Activated CD8-positive, alpha-beta memory T cell treated with anti-CD3 and anti-CD28 coated beads for 24 hours (primary cell): ENCODE results near the gene DNM2.
"Not testable (repeated sequence)": the region's sequence is repeated elsewhere in the genome, so short reads cannot be mapped to it uniquely, and the experiment has no call there.

ENCODE experiments used
- DNase-seq: peaks from one replicate; pipeline ENCODE4 v3.0.0-alpha.2; 2020

DNM2 gene

DNA sequence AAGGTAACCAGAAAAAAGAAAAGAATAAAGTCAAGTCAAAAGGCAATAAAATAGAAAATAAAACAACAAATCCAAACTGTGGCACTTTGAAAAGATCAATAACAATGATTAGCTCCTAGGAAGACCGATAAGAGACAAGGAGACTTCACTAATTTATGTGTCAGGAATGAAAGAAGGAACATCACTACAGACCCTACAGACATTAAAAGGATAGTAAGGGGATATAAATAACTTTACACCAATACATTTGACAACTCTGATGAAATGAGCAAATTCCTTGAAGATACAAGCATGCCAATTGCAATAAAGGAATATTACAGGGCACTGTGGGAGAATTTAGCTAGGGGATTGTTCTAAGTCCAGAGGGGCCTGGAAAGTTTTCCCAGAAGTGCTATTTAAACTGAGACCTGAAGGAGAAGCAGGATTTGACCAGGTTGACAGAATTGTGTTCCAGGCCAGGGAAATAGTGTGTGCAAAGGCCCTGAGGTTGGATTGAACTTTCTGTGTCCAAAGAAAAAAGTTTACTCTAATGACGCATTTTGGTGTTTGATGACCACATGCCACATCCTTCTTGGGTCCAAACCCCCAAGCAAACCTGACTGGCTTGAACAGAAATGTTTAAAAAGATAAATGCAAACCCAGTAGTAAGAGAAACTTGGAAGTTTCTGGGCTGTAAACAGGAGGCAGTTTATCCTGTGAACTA is 128.8 kb downstream of the DNM2 start:
- DNase-seq = no peak

DNA sequence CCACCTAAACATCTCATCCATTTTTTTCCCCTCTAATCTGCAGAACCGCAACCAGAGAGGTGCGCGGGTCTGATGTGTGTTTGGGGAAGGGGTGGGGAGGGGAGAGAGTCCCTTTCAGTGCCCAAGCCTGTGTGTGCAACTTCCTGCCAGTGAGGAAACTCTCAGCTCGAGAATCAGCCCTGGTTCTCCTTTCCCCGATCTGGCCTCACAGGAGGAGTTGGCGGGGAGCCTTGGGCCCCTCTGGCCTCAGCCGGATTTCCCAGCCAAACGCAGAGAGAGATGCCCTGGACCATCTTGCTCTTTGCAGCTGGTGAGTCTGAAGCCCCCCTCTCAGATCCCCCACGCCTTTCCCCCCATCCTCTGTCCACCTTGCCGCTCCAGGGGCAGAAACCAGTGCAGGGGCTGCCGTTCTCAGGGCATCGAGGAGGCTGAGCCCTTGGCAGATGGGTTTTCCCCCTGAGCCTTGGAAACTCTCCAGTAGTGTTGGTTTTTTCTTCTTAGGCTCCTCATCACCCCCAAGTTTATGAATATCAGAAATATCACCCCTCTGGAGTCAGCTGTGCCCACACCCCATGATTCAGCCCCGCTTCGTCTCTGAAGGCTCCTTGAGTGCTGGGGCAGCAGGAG is 130.5 kb downstream of the DNM2 start, which contains the start of gene C19orf38:
Gene C19orf38, plus strand, starts transcription at position 186 of the 627 bp plus-strand sequence. Its CDS starts 94 bp downstream, at position 280.
- DNase-seq = no peak

DNA sequence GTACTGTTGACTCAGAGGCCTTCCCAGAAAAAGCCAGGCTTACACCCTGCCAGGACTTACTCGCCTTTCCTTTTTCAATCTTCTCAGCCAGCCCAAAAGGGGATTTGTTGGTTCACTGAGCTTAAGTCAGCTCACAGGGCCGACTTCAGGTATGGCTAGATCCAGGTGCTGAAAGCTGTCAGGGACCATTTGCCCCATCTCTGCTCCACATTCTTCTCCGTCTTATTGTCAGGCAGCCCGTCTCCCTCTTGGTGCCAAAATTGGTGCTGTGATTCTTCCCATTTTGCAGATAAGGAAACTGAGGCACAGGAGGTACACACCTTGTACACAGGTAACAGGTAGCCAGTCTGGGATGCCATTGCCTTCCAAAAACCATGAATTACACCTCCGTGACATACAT is 132.8 kb downstream of the DNM2 start:
- DNase-seq = no peak

DNA sequence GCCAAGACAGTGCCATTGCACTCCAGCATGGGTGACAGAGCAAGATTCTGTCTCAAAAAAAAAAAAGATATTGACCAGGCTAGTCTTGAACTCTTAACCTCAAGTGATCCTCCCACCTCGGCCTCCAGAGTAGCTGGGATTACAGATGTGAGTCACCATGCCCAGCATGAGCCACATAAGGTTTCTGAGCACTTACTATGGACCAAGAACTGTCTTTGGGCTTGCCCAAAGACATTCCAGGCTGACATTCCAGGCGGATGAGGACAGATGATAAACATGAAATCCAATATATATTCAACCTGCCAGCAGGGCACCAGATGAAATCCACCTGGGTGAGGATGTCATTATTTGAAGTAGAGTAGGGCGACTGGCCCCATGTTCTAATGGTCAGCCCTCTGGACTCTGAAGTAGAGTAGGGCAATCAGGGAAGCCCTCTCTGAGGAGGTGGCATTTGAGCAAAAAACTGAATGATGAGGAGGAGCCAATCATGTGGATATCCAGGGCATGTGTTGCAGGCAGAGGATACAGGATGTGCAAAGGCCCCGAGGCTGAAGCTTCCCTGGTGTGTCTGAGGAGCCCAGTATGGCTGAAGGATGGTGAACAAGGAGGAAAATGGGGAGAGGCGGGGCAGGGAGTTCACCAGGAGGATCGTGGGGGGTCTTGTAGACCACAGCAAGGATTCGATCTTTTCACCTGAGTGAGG is 134.4 kb downstream of the DNM2 start:
- DNase-seq = no peak

DNA sequence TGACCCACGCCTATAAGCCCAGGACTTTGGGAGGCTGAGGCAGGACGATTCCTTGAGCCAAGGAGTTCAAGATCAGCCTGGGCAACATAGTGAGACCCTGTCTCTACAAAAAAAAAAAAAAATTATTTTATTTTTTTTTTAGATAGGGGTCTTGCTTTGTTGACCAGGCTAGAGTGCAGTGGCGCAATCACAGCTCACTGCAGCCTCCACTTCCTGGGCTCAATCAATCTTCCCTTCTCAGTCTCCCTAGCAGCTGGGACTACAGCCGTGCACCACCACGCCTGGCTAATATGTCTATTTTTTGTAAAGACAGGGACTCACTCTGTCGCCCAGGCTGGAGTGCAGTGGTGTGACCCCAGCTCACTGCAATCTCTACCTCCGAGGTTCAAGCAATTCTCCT is 135.1 kb downstream of the DNM2 start:
- no peak for DNase-seq

DNA sequence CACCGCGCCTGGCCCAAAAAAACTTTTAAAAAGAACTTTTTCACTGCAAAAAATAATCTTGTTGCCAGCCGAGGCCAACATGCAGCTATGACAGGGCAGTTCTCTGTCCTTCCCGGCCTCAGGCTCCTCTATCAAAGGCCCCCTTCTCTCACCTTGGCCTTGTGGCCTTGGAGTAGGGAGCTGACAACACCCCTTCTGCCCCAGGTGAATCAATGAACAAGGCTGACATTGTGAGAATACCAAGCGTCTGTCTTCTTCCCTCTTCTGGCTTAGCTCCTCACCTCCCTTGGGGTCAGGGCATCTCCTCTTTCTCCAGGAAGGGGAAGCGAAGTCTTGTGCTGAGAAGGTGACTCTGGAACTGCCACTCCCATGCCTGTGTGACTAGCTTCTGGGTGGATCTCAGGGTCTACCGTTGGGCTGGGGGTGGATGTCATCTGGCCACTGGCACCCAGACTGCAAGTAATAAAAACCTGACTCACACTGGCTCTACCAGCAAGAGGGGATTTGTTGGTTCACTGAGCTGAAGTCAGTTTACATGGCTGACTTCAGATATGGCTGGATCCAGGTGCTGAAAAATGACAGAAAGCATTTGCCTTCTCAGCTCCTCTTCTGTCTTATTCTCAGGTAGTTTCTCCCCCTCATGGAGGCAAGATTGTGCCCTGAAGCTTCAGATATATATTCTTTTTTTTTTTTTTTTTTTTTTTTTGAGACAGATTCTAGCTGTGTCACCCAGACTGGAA is 136.6 kb downstream of the DNM2 start:
- DNase-seq = no peak

DNA sequence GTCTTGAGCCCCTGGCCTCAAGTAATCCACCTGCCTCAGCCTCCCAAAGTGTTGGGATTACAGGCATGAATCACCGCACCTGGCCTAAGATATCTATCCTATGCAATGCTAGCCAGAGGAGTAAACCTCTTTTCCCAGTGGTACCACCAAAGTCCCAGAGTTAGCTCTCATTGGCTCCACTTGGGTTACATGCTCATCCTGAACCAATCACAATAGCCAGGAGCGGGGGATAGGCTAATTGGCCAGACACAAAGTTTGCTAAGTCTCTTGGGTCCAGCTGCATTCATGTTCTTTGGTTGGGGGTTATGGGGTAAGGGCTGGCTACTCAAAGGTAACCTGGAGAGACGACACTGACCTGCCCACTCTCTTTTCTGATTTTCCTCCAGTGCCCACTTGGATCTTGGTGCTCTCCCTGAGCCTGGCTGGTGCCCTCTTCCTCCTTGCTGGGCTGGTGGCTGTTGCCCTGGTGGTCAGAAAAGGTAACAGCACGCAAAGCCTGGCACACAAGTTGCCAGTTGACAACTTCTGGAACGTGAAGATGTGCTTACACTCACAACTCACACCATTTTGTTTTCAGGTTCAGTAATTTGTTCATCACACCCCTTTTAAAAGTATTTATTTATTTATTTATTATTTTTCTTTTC is 138.1 kb downstream of the DNM2 start:
- no peak for DNase-seq

DNA sequence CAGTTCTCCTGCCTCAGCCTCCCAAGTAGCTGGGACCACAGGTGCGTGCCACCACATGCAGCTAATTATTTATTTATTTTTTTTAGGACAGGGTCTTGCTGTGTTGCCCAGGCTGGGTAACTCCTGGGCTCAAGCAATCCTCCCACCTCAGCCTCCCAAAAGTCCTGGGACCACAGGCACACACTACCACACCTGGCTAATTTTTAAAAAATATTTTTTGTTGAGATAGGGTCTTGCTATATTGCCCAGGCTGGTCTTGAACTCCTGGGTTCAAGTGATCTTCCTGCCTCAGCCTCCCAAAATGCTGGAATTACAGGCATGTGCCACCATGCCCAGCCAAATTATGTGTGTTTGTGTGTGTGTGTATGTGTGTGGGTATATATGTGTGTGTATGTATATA is 139.0 kb downstream of the DNM2 start:
- not testable (repeated sequence) for DNase-seq

DNA sequence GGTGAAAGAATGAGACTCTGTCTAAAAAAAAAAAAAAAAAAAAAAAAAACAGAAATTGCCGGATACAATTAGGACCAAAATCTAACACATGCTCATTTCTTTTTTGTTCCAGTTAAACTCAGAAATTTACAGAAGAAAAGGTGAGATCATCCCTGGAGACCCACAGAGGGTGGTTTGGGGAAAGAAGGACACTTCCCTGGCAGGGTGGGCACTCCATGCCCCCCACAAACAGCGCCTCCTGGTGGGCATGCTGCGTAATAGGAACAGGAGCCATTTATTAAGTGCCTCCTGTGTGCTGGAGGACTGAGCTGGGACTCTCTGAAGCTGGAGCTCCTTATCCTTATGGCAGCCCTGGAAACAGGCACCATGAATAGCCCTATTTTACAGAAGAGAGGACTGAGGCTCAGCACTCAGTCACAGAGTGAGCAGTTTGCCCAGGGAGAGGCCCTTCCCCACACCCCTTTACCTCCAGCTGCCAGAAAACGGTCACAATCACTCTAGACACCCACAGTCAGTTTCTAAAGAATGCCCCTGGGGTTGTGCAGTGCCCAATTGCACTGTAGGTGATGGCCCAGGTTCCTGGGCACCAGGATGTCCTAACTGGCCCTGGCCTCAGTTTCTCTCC is 140.4 kb downstream of the DNM2 start:
- peak; percentile 68 for DNase-seq

DNA sequence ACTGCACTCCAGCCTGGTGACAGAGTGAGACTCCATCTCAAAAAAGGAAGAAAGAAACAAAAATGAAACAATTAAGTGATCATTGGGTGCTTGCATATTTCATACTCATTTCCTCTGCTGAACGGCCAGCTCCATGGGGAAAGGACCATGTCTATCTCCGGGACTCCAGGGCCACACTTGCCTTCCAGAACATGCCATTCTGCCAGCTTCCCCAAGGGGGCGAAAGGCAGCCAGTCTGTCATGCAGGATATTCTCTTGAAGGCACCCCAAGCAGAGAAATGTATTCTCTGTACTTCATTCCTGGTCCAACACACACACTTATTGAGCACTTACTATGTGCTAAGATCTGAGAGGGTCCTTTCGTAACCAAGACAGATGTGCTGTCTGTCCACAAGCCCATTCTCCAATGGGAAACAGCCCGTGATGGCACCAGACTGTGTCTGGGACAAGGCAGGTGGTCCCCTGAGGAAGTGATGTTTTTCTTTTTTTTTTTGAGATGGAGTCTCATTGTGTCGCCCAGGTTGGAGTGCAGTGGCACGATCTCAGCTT is 143.3 kb downstream of the DNM2 start:
- no peak for DNase-seq

DNA sequence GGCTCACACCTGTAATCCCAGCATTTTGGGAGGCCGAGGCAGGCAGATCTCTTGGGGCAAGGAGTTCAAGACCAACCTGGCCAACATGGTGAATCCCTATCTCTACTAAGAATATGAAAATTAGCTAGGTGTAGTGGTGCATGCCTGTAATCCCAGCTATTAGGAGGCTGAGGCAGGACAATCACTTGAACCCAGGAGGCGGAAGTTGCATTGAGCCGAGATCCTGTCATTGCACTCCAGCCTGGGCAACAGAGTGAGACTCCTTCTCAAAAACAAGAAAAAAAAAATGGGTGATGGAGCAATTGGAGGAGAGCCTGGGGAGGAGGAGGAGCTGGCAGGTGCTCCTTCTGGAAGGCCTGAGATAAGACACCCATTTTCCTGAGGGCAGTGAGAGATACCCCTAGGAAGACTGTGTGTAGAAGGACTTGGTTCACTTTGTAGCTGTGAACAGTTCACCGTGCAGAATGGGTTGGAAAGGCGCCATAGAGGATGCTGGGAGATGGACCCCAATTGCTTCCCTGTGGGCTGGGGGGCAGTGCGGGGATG is 144.8 kb downstream of the DNM2 start:
- no peak for DNase-seq

DNA sequence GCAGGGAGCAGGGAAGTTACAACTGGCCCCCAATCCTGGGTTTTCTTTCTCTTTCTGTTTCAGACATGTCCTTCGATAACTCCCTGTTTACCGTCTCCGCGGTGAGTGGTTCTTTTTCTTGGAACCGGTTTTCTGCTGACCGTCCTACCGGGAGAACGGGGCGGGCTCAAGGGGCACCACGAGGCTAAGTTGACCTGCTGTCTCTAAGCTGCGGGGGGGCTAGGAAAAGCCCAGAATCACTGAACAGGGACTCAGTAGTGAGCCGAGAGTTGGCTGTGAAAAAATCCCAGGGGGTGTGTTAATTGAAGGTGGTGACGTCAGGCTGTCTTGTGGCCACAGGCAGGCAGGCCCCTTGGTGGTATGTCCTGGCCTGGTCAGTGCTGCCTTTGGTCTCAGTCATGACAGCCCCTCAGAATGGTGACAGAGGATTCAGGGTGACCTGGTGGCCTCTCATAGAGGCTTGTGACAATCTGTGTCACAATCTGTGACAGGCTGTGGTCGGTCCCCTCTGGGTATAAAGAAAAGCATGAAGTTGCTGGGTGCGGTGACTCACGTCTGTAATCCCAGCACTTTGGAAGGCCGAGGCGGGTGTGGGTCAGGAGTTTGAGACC is 145.3 kb downstream of the DNM2 start:
- DNase-seq = no peak

DNA sequence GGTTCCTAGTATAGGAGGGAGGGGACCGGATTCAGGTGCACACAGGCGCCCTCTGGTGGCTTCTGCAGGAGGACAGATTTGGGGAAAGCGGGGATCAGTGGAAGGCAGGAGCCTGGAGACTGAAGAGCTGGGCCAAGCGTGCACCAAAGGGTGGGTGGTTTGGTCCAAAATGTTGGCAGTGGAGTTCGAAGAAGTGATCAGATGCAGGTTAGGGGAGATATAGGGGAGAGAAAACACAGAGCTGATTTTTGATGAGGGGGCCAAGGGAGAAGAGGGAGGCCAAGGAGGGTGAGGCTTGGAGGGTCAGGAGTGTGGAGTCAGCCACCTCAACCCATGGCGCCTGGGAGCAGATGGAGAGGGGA is 146.6 kb downstream of the DNM2 start:
- peak; percentile 91 for DNase-seq

DNA sequence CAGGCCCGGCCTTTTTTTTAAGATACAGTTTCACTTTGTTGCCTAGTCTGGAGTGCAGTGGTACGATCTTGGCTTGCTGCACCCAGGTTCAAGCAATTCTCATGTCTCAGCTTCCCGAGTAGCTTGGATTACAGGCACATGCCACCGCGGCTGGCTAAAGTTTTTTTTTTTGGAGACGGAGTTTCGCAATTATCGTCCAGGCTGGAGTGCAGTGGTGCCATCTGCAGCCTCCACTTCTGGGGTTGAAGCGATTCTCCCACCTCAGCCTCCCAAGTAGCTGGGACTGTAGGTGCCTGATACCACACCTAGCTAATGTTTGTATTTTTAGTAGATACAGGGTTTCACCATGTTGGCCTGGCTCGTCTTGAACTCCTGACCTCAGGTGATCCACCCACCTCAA is 148.6 kb downstream of the DNM2 start:
- no peak for DNase-seq

DNA sequence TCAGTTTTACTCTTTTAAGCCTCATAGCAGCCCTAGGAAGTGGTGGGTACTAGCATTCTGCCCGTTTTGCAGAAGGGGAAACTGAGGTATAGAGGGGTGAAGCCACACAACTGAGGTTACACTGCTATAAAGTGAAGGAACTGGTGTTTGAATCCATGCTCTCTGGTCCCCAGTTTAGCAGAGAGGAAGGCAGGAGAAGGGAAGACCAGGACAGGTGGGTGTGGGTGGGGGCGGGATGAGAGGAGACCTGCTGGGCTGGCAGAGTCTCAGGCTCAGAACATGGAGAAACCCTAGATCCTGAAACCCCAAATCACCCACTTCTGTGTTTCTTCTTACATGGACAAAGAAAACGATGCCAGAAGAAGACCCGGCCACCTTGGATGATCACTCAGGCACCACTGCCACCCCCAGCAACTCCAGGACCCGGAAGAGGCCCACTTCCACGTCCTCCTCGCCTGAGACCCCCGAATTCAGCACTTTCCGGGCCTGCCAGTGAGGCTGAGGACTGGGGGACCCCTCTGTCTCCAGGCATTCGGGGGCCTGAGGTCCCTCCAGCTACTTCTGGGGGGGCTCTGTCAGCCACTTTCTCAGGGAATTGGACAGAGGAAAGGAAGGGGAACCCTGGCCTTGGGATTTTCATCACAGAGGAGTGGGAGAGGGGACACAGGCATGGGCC is 151.1 kb downstream of the DNM2 start:
- DNase-seq = no peak

DNA sequence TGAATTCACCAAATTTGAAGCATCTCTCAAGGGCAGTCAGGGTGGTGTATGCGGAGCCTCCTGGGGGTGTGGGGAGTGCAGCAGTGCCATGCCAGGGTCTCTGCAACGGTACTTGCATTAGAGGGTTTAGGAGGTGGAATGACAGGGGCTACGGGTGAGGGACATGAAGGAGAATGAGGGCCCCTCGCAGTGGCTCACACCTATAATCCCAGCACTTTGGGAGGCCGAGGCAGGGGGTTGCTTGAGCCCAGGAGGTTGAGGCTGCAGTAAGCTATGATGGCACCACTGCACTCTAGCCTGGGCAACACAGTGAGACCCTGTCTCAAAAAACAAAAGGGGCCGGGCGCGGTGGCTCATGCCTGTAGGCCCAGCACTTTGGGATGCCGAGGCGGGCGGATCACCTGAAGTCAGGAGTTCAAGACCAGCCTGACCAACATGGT is 152.0 kb downstream of the DNM2 start:
- not testable (repeated sequence) for DNase-seq

DNA sequence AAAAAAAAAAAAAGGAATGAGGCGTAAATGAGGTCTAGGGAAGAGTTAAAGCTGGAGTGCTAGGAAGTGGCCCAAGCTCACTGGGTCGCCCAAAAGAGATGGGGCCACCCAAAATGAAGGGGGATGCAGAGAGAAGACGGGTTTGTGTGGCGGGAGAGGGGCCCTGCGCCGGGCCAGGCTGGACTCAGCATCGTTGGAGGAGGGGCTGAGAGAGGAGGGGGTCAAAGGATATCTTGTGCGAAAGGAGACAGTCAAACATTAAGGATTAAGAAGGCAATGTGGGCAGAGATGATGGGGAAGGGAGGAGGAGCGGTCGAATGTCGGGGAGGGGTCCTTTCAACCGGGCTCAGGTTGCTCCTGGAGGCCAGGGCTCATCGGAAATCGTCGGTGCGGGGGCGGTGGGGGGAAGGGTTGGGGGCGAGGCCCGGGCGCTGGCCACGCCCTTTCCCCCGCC is 152.6 kb downstream of the DNM2 start:
- DNase-seq = no peak

DNA sequence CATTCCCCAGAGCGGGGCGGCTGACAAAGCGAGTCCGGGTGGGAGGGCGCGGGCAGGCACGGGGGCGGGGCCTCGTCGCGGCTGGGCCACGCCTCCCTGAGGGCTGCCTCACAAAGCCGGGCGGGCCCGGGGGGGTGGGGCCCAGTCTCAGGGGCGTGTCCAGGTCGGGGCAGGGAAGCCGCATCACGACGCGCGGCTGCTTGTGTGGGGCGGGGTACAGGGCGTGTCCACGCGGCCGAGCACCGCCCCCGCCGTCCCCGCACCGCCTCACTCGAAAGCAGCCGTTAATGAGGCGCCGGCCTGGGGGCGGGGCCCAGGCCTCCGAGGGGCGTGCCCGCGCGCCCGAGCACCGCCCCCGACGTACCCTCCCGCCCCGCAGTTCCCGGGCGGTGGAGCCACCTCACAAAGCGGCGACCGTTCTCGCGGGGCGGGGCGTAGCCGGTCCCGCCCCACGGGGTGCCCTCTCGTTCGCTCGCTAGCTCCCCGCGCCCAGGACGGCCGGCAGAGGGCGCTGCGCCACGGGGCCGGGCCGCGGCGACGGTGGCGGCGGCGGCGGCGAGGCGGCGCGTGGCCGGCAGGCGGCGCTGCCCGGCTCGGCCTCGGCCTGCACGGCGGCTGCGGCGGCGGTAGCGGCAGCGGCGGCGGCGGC is 153.2 kb downstream of the DNM2 start, which contains the start of gene CARM1:
Gene CARM1, plus strand, starts transcription at position 599 of the 649 bp plus-strand sequence. CDS start 150 bp downstream, outside the sequence.
- peak; percentile 99 for DNase-seq

DNA sequence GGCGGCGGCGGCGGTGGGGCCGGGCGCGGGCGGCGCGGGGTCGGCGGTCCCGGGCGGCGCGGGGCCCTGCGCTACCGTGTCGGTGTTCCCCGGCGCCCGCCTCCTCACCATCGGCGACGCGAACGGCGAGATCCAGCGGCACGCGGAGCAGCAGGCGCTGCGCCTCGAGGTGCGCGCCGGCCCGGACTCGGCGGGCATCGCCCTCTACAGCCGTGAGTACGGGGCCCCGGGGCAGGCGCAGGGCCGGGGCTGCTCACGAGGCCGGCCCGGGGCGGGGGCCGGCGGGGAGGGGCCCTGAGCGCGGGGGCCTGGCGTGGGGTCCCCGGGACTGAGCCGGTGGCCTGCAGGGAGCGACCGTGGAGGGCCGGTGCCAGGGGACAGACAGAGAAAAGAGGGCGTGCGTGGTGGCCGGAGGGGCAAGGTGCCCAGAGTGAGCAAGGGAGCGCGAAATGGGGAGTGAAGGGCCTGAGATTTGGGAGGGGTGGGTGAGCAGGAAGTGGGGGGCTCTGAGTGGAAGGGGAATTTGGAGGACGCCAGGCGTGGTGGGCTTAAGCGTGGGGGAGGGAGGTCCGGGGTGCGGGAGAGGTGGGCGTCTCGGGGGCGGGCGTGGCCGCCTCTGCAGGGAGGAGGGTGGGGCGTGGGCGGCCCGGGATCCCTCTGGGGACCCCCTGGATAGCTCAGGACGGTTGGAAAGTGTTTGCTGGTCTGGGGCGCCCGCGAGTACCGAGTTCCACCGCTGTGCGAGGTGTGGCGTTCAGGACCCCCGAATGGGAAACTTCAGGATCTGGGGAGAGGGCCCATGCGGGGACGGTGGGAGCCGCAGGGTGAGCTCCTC is 154.0 kb downstream of the DNM2 start:
- peak; percentile 79 for DNase-seq
